Esophagus muscularis mucosa (tissue), 4 donors: ENCODE measurements around the gene FAM227B. TPM values are rescaled to one million over a fixed set of nuclear protein-coding genes. Genes with fewer than 3 reads are reported as not detected.
A peak's percentile ranks its signal among the peaks of the same experiment; 100 is the strongest.

Experiments
- DNase-seq: peaks from one replicate; pipeline ENCODE4 v3.0.0-alpha.2; 2017; ENCODE audit errors: extremely low spot score
- H3K27ac ChIP-seq, 4 donors: fragments of 200-600 bp; sonication (generic); replicated peaks in 1 of 4; 1 replicate in 3 of 4; 2 replicates in 1 of 4; pipeline ENCODE4 v1.5.1; 2016 to 2019; ENCODE audit warnings: mild to moderate bottlenecking in 1 of 4
- H3K27me3 ChIP-seq, 4 donors: fragments of 200-600 bp; sonication (generic); one replicate each; pipeline versions ENCODE4 v1.5.1 to v1.6.0; 2016 to 2019
- H3K36me3 ChIP-seq, 4 donors: fragments of 200-600 bp; sonication (generic); one replicate each; pipeline ENCODE4 v1.5.1; 2016 to 2019
- H3K4me1 ChIP-seq, 4 donors: fragments of 200-600 bp; sonication (generic); one replicate each; pipeline ENCODE4 v1.5.1; 2016 to 2019
- H3K4me3 ChIP-seq, 4 donors: fragments of 200-600 bp; sonication (generic); 1 replicate in 2 of 4; 2 replicates in 2 of 4; pipeline ENCODE4 v1.5.1; 2016 to 2019; ENCODE audit warnings: mild to moderate bottlenecking in 4 of 4, moderate library complexity in 1 of 4
- H3K9me3 ChIP-seq, 4 donors: fragments of 200-600 bp; sonication (generic); 1 replicate in 3 of 4; 2 replicates in 1 of 4; pipeline ENCODE4 v1.5.1; 2016 to 2019
- EP300 ChIP-seq: sonication (generic); formaldehyde crosslinking; IDR thresholded peaks from one replicate; pipeline ENCODE4 v1.6.1; 2017; ENCODE audit warnings: antibody characterized with exemption
- POLR2A ChIP-seq: fragments of 450-650 bp; IDR thresholded peaks from one replicate; pipeline ENCODE4 v1.6.1; 2017; ENCODE audit warnings: antibody characterized with exemption, moderate library complexity, mild to moderate bottlenecking, low read depth
- POLR2AphosphoS5 ChIP-seq, 2 donors: sonication (generic); formaldehyde crosslinking; IDR thresholded peaks; one replicate each; pipeline ENCODE4 v1.6.1; 2017; ENCODE audit warnings: antibody characterized with exemption in 2 of 2
- WGBS: methylation state at CpG from one replicate; pipeline ENCODE4 v1.1.5; 2018; 5-methylcytosine and 5-hydroxymethylcytosine counted together
- intact Hi-C: fragments of 100-400 bp; cut with DNase I; formaldehyde crosslinking; loops from one replicate; pipeline ENCODE4 v1.15.1; 2023
- total RNA-seq, 4 donors: library from RNA; depleted of rRNA; stranded (reverse); fragments of >200 nt; gene quantifications; one replicate each; pipeline versions ENCODE4 v1.1.0 to v1.2.1, GENCODE V29; 2016
- TF ChIP-seq, protein P1 (sequence below), 3 experiments: fragments of 200-600 bp in 2 of 3; fragments of 450-650 bp in 1 of 3; sonication (generic) in 2 of 3; IDR thresholded peaks; one replicate each; pipeline ENCODE4 v1.5.1; 2017 to 2019; ENCODE audit warnings: antibody characterized with exemption in 3 of 3, mild to moderate bottlenecking in 2 of 3, moderate library complexity in 1 of 3

FAM227B gene
- total RNA-seq, 4 donors from 2014 or later = 5.8 to 13.7 (median 10.3) TPM

DNA sequence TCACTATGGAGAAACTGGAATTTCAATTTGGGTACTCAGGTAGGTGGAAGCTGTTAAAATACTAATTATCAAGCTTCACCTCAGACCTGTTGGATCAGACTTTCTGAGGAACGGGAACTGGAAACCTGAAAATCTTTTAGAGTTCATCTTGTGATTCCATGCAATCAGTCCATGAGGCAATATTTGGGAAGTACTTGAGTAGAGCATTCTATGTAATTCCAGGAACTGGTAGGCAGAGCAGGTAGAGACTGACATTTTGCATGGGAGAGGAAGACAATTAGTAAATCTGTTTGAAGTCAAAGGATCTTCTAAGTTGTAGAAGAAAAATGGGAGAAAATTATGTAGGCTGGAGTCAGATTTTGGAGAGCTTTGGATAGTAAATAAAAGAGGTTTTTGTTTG lies 154.5 kb downstream of the FAM227B start:
- intact Hi-C loops = no loop called here
- H3K9me3 ChIP-seq = no peaks in the 10 kb centered on the region
- WGBS = 94% methylated on average over 1 of the region's 1 CpG
- H3K36me3 ChIP-seq = no peaks in the 10 kb centered on the region
- H3K27ac ChIP-seq = peak overlapping the region in 3 of 4 donors; percentile 43 to 59 (median 52)
- peaks cover 15 to 61% (median 59%) of the 10 kb centered on the region in 4 donors for H3K4me1 ChIP-seq
- TF ChIP-seq, protein P1, sequence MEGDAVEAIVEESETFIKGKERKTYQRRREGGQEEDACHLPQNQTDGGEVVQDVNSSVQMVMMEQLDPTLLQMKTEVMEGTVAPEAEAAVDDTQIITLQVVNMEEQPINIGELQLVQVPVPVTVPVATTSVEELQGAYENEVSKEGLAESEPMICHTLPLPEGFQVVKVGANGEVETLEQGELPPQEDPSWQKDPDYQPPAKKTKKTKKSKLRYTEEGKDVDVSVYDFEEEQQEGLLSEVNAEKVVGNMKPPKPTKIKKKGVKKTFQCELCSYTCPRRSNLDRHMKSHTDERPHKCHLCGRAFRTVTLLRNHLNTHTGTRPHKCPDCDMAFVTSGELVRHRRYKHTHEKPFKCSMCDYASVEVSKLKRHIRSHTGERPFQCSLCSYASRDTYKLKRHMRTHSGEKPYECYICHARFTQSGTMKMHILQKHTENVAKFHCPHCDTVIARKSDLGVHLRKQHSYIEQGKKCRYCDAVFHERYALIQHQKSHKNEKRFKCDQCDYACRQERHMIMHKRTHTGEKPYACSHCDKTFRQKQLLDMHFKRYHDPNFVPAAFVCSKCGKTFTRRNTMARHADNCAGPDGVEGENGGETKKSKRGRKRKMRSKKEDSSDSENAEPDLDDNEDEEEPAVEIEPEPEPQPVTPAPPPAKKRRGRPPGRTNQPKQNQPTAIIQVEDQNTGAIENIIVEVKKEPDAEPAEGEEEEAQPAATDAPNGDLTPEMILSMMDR (IDR thresholded peaks at IDR 0.05) = no peak
- TF ChIP-seq EP300 = no peak
- no peak for TF ChIP-seq POLR2AphosphoS5 (IDR thresholded peaks at IDR 0.05)
- TF ChIP-seq POLR2A = no peak
- no peaks in the 10 kb centered on the region for H3K27me3 ChIP-seq
- DNase-seq = no peak
- peak overlapping the region in 2 of 4 donors; percentile 30 to 33 for H3K4me3 ChIP-seq

DNA sequence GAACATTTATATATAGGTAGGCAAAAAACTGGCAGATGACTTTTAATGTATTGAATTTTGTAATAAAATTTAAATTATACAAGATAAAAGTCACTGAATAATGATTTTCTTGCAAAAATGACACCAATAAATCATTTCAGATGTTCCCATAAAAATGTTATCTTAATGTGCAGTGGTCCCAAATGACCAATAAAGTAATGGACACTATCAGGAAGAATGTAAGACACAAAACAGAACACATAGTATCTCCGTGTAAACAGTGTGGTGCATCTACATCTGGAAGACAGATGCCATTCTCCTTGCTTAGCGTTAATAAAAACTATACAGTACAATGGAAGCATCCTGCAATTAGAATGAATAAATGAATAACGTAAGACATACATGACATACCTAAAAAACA lies 156.1 kb downstream of the FAM227B start:
- intact Hi-C loops = no loop called here

DNA sequence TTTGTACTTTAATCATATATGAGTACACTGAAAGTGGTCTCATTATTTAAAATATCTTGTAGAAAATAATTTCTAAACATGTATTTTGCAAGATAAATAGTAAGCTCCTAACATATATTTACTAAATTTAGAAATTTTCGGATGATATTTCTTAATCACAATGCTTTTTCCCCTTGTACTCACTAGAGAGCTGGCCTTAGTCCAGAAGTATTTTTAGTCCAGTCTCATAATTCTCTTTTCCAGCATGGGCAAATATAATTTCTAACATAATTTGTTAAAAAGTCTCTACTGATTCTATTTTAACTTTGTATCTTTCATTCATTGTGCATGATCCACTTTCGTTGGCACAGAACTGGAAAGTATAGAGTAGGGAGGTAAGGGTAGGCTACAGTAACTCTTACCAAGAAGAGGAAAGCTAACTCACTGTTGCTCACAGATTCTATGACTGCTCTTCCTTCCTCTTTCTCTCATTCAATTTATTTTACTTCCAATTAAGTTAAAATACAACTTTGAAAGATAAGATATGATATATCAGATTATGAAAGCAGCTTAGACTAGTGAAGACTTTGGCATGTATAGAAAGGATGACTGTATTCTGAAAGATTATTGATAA lies 158.3 kb downstream of the FAM227B start:
- WGBS = 23% methylated on average over 2 of the region's 2 CpGs
- Histone ChIP-seq H3K36me3 (no peaks in the 10 kb centered on the region), H3K27ac (peak overlapping the region; percentile 39 to 56 (median 46)), H3K9me3 (no peaks in the 10 kb centered on the region), H3K4me1 (peaks cover 24 to 80% (median 74%) of the 10 kb centered on the region in 4 donors), H3K27me3 (no peaks in the 10 kb centered on the region), H3K4me3 (no peak overlapping the region)
- intact Hi-C loops = no loop called here
- DNase-seq = no peak
- TF ChIP-seq, protein P1 (IDR thresholded peaks at IDR 0.05) = no peak
- no peak for TF ChIP-seq EP300
- no peak for TF ChIP-seq POLR2A
- no peak for TF ChIP-seq POLR2AphosphoS5 (IDR thresholded peaks at IDR 0.05)

More for the DNA sequence above, 156.1 kb downstream of the FAM227B start:
- Histone ChIP-seq H3K4me1 (peaks cover 21 to 72% (median 68%) of the 10 kb centered on the region in 4 donors), H3K4me3 (no peak overlapping the region), H3K27me3 (no peaks in the 10 kb centered on the region), H3K36me3 (no peaks in the 10 kb centered on the region), H3K27ac (no peak overlapping the region), H3K9me3 (no peaks in the 10 kb centered on the region)
- 92% methylated on average over 3 of the region's 3 CpGs for WGBS
- DNase-seq = no peak
- no peak for TF ChIP-seq EP300
- TF ChIP-seq POLR2AphosphoS5 (IDR thresholded peaks at IDR 0.05) = no peak
- TF ChIP-seq, protein P1 (IDR thresholded peaks at IDR 0.05) = no peak
- no peak for TF ChIP-seq POLR2A

DNA sequence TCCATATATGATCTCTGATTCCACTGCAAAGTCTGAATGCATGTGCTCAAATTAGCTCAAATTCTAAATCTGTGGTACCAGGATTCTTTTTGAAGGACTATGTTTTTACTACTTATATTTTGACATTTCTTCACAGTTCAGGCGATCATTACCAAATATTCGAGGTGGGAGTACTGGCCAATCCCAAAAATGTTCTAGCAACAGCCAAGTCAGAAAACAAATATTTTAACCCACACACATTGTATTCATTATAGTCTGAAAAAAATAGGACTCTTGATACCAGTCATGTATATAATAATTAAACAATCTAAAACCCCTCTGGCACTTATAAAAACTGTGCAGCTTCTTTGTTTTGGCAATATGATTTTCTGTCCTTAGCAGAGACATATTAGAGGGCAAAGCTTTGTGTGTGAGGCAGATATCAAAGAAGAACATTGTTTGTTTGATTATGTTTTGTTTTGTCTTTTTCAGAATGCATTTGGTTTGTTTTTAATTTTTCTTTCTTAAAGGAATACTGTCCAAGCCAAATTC lies 160.1 kb downstream of the FAM227B start:
- Histone ChIP-seq H3K36me3 (no peaks in the 10 kb centered on the region), H3K27ac (peak overlapping the region; percentile 38 to 56 (median 42)), H3K9me3 (no peaks in the 10 kb centered on the region), H3K27me3 (no peaks in the 10 kb centered on the region), H3K4me3 (no peak overlapping the region), H3K4me1 (peaks cover 20 to 75% (median 66%) of the 10 kb centered on the region in 4 donors)
- 46% methylated on average over 2 of the region's 2 CpGs for WGBS
- no peak for DNase-seq
- no peak for TF ChIP-seq EP300
- no peak for TF ChIP-seq POLR2AphosphoS5 (IDR thresholded peaks at IDR 0.05)
- no peak for TF ChIP-seq POLR2A
- TF ChIP-seq, protein P1 (IDR thresholded peaks at IDR 0.05) = no peak
- intact Hi-C loops = no loop called here
